ENCODE data around the gene CISTR. TPM values are rescaled to one million over a fixed set of nuclear protein-coding genes. Genes with fewer than 3 reads are reported as not detected.

Gene CISTR
- total RNA-seq, 1 experiment from 2014 or later = not detected

DNA sequence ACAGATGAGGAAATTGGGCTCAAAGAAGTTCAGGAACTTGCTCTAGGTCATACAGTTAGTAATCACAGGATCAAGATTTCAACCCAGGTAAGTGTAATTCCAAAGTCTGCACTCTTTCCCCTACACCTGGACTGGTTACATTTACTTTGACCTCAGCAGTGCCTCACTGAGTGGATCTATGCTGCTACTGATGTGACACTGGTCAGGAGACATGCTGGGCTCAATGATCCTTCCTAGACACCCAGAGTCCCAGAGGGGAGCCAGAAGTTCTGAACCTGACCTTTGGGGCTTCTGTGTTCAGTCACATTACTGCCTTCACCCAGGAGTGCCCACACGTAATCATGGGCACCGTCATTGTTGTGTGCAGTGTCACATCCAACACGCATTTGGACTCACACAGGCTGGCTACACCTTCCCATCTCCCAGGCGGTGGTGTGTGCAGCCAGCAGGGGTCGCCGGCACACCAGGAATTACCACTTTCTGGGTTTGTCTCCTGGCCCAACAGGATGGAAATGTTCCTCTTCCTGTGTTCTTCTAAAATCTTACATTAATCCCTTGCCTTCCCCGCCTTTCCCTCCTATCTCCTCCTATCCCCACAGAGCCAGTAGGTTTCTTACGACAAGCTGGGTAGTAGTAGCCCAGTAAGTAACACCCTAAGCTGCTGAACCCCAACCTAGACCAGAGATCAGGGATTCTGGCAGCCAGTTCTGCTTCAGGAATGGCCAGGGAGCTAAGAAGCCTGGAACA lies 50.1 kb downstream of the CISTR start:
- Histone ChIP-seq H3K4ac (ENCODE audit: low read depth, low read length) (no peak overlapping the region), H3K56ac (ENCODE audit: insufficient read length, low read depth, low read length) (no peak overlapping the region), H4K5ac (ENCODE audit: insufficient read length, low read depth, low read length) (no peak overlapping the region), H3K27ac (ENCODE audit: insufficient read length, low read depth, low read length) (no peak overlapping the region), H4K91ac (ENCODE audit: insufficient read length, low read depth, low read length) (no peak overlapping the region), H3K9me3 (ENCODE audit: control insufficient read depth, low read depth, low read length) (no peaks in the 10 kb centered on the region), H3K14ac (ENCODE audit: insufficient read depth, low read length) (no peak overlapping the region), H3K4me1 (ENCODE audit: insufficient read depth, low read length) (no peaks in the 10 kb centered on the region), H3K23me2 (ENCODE audit: insufficient read length, low read depth, low read length, poor library complexity, severe bottlenecking) (peaks cover under 1% of the 10 kb centered on the region), H2BK5ac (ENCODE audit: insufficient read length, low read length) (no peak overlapping the region), H2AFZ (ENCODE audit: low read length) (no peak overlapping the region), H3K23ac (ENCODE audit: insufficient read length, low read depth, low read length) (no peak overlapping the region), H3K18ac (ENCODE audit: insufficient read length, low read depth, low read length) (no peak overlapping the region), H4K8ac (replicated peaks; ENCODE audit: insufficient read length, low read depth, low read length) (no peak overlapping the region), H3K4me2 (ENCODE audit: insufficient read depth, insufficient read length, low read length) (no peak overlapping the region), H2BK15ac (ENCODE audit: low read depth, low read length) (no peak overlapping the region), H3K79me1 (ENCODE audit: insufficient read depth, low read depth, low read length, poor library complexity, severe bottlenecking) (no peaks in the 10 kb centered on the region), H3K79me2 (ENCODE audit: insufficient read depth, low read length) (no peaks in the 10 kb centered on the region), H4K20me1 (ENCODE audit: control insufficient read depth, insufficient read depth, insufficient read length) (no peaks in the 10 kb centered on the region), H3K27me3 (ENCODE audit: insufficient read depth, low read length) (peaks cover 4% of the 10 kb centered on the region; the same call in 1 of the 2 replicates), H2BK120ac (ENCODE audit: low read depth, low read length, poor library complexity, severe bottlenecking) (no peak overlapping the region), H3T11ph (ENCODE audit: low read length) (no peak overlapping the region), H2AK5ac (ENCODE audit: insufficient read length, low read length) (no peak overlapping the region), H2BK12ac (ENCODE audit: insufficient read length, low read depth, low read length) (no peak overlapping the region), H3K9ac (ENCODE audit: extremely low read depth, insufficient read length, low read length) (no peak overlapping the region), H2BK20ac (ENCODE audit: low read depth, low read length, poor library complexity, severe bottlenecking) (no peak overlapping the region)
- Mint-ChIP-seq H3K4me3 (peak overlapping the region in 1 of 2 experiments; percentile 51; a peak in 2 of 5 replicates), H3K36me3 (ENCODE audit: insufficient read depth in 1 of 3, low read depth in 3 of 3) (no peaks in the 10 kb centered on the region), H3K27ac (no peak overlapping the region), H3K9me3 (peaks cover 0 to 3% of the 10 kb centered on the region in 2 experiments; a peak in 1 of 5 replicates), H3K4me1 (peaks cover 13 to 17% of the 10 kb centered on the region in 2 experiments), H3K27me3 (ENCODE audit: low read depth) (peaks cover 88% of the 10 kb centered on the region)
- TF ChIP-seq, protein P1, sequence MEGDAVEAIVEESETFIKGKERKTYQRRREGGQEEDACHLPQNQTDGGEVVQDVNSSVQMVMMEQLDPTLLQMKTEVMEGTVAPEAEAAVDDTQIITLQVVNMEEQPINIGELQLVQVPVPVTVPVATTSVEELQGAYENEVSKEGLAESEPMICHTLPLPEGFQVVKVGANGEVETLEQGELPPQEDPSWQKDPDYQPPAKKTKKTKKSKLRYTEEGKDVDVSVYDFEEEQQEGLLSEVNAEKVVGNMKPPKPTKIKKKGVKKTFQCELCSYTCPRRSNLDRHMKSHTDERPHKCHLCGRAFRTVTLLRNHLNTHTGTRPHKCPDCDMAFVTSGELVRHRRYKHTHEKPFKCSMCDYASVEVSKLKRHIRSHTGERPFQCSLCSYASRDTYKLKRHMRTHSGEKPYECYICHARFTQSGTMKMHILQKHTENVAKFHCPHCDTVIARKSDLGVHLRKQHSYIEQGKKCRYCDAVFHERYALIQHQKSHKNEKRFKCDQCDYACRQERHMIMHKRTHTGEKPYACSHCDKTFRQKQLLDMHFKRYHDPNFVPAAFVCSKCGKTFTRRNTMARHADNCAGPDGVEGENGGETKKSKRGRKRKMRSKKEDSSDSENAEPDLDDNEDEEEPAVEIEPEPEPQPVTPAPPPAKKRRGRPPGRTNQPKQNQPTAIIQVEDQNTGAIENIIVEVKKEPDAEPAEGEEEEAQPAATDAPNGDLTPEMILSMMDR (conservative IDR thresholded peaks at IDR 0.05) = peak; percentile 97
- peak; percentile 89 for DNase-seq
- WGBS (ENCODE audit: extremely low coverage, insufficient read length, low lambda C conversion rate) = no CpG with 5 or more reads among the region's 8 CpGs
